Activated CD8-positive, alpha-beta T cell treated with anti-CD3 and anti-CD28 coated beads for 36 hours (primary cell): Measurements from ENCODE around the gene ABHD12. TPM values are rescaled to one million over a fixed set of nuclear protein-coding genes. Genes with fewer than 3 reads are reported as not detected.

Source experiments
- ATAC-seq: fragments of 200-7000 bp; cut with Tn5 transposase; one replicate; pipeline ENCODE4 v1.10.0; 2021; ENCODE audit warnings: mild to moderate bottlenecking, moderate library complexity
- CTCF ChIA-PET: fragments of 350-600 bp; sonication (Branson Sonifier 250); formaldehyde crosslinking; loops from one replicate; lab custom pipeline; 2021; ENCODE audit warnings: antibody characterized with exemption; lab: Charles Lee
- POLR2A ChIA-PET: fragments of 350-600 bp; sonication (Branson Sonifier 250); formaldehyde crosslinking; loops from one replicate; lab custom pipeline; 2021; ENCODE audit warnings: antibody characterized with exemption; lab: Charles Lee
- DNase-seq: peaks from one replicate; pipeline ENCODE4 v3.0.0-alpha.2; 2020
- H3K27ac Mint-ChIP-seq: one replicate; pipeline ENCODE4 v1.8.0; 2021; ENCODE audit warnings: mild to moderate bottlenecking, mixed read lengths
- H3K27me3 Mint-ChIP-seq: one replicate; pipeline ENCODE4 v1.8.0; 2021; ENCODE audit warnings: mixed read lengths
- H3K36me3 Mint-ChIP-seq: one replicate; pipeline ENCODE4 v1.8.0; 2021; ENCODE audit warnings: low read depth, mixed read lengths
- H3K4me1 Mint-ChIP-seq: one replicate; pipeline ENCODE4 v1.8.0; 2021; ENCODE audit warnings: low read depth, mixed read lengths
- H3K4me3 Mint-ChIP-seq: one replicate; pipeline ENCODE4 v1.8.0; 2021; ENCODE audit warnings: mild to moderate bottlenecking, moderate library complexity, mixed read lengths
- H3K9me3 Mint-ChIP-seq: one replicate; pipeline ENCODE4 v1.8.0; 2021; ENCODE audit warnings: mixed read lengths
- intact Hi-C: fragments of 100-400 bp; cut with micrococcal nuclease; formaldehyde crosslinking; loops from one replicate; pipeline ENCODE4 v1.10.0; 2022
- total RNA-seq, 2 experiments: library from RNA; stranded (reverse); gene quantifications; one replicate each; pipeline ENCODE4 v1.2.3, GENCODE V29; 2021
- TF ChIP-seq, protein P1 (sequence below): fragments of 200-600 bp; IDR thresholded peaks from one replicate; pipeline ENCODE4 v1.8.0; 2022; ENCODE audit warnings: antibody characterized with exemption, mild to moderate bottlenecking

Gene ABHD12
- total RNA-seq, 2 experiments from 2014 or later: 16.0 to 17.0 TPM

DNA sequence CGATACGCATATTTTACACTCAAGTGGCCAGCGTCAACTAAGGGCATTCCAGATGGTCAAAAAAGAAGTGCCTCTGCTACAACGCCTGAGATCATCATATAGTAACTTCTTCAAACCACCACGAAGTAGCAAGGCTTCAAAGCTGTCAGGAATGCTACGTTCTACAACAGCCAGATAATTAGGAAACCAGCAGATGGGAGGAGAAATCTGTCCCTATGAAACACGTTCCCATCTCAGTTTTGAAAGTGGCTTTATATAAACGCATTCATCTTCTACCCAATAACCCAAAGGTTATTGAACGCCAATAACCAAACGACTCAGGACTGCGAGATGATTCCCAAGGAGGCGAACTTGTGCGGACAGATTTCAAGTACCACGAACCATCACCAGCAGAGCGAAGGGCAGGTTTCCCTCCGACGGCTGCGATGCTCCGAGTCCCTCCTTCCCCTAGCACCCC is 1.2 kb downstream of the ABHD12 start:
- Mint-ChIP-seq H3K9me3 (no peaks in the 10 kb centered on the region), H3K27ac (no peak overlapping the region), H3K4me1 (peaks cover 15% of the 10 kb centered on the region), H3K4me3 (peak overlapping the region; percentile 87), H3K27me3 (no peaks in the 10 kb centered on the region), H3K36me3 (peaks cover 8% of the 10 kb centered on the region)
- ATAC-seq (no peak), DNase-seq (no peak)
- ChIA-PET CTCF (no interaction called here), POLR2A (interaction anchor here (1.1 kb wide), 1 partner anchor 18 kb away, joined by 5 read pairs; the partner anchor contains the start of gene GINS1)
- TF ChIP-seq, protein P1, sequence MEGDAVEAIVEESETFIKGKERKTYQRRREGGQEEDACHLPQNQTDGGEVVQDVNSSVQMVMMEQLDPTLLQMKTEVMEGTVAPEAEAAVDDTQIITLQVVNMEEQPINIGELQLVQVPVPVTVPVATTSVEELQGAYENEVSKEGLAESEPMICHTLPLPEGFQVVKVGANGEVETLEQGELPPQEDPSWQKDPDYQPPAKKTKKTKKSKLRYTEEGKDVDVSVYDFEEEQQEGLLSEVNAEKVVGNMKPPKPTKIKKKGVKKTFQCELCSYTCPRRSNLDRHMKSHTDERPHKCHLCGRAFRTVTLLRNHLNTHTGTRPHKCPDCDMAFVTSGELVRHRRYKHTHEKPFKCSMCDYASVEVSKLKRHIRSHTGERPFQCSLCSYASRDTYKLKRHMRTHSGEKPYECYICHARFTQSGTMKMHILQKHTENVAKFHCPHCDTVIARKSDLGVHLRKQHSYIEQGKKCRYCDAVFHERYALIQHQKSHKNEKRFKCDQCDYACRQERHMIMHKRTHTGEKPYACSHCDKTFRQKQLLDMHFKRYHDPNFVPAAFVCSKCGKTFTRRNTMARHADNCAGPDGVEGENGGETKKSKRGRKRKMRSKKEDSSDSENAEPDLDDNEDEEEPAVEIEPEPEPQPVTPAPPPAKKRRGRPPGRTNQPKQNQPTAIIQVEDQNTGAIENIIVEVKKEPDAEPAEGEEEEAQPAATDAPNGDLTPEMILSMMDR: no peak
- intact Hi-C loops: no loop called here

DNA sequence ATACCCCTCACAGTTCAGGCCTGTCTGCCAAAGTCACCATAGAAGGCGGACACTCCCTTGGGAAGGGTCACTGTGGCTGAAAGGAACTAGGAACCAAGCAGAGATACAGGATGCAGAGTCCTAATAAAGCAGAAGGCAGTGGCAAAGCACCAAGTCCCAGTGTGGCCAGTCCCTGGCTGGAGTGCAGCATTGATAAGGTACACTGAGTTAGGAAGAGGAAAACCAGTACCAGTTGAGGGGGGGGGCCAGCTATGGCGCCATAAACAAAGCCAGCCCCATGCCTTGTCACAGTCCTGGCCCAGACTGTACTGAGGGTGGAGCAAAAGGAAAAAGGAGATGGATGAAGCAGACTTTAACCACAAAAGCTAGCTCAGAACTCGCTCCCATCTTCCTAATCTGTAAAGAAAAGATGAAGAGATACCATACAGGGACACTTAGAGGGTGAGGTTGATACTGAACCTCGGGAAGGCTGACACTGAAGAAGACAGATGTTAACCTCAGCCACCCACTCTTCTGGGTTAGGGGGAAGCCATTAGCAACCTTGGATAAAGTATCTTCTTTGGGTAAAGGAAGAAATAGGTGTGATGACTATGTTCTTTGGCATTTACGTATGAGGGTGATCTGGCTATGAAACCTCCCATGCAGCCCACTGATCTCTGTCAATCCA is 7.8 kb downstream of the ABHD12 start:
- ATAC-seq (no peak), DNase-seq (no peak)
- intact Hi-C loops: no loop called here
- ChIA-PET CTCF (interaction anchor here (1.7 kb wide), 1 partner anchor 17 kb away, joined by 3 read pairs; no protein-coding TSS in a partner anchor), POLR2A (no interaction called here)
- Mint-ChIP-seq H3K27me3 (no peaks in the 10 kb centered on the region), H3K27ac (no peak overlapping the region), H3K4me3 (no peak overlapping the region), H3K4me1 (peaks cover 12% of the 10 kb centered on the region), H3K36me3 (peaks cover 4% of the 10 kb centered on the region), H3K9me3 (no peaks in the 10 kb centered on the region)
- TF ChIP-seq, protein P1: no peak

DNA sequence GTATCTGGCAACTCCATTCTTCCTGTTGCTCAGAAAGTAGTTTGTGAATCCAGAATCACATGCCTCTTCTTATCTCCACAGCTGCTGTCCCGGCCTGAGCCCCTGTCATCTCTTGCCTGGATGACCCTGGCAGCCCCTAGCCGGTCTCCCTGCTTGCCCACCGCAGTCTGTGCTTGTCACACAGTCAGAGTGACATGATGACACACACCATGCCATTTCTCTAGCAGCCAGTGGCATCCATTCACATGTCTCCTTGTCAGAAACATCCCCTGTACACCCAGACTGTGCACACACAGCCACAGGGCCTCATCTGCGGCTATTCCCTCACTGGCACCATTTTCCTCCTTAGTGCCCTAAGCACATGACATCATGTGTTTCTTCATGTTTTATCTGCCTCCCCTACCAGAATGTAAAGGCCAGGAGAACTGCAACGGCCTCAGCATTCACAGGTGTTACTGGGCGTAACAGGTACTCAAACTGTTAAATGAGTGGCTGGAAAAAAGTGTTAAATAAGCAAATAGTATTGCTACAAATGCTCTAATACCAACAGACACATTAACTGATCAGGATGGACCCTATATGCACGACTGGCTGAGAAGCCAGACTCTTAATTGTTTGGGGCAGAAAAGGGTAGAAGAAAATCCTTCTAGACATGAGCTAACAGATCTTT is 9.6 kb downstream of the ABHD12 start:
- intact Hi-C loops: no loop called here
- DNase-seq (no peak), ATAC-seq (no peak)
- peaks cover 7% of the 10 kb centered on the region for H3K4me1 Mint-ChIP-seq
- no peak overlapping the region for H3K27ac Mint-ChIP-seq
- ChIA-PET POLR2A (no interaction called here), CTCF (interaction anchor here (1.7 kb wide), 1 partner anchor 18 kb away, joined by 3 read pairs; no protein-coding TSS in a partner anchor)
- no peak overlapping the region for H3K4me3 Mint-ChIP-seq
- no peaks in the 10 kb centered on the region for H3K27me3 Mint-ChIP-seq
- no peaks in the 10 kb centered on the region for H3K9me3 Mint-ChIP-seq
- TF ChIP-seq, protein P1: no peak
- H3K36me3 Mint-ChIP-seq: peaks cover 4% of the 10 kb centered on the region

DNA sequence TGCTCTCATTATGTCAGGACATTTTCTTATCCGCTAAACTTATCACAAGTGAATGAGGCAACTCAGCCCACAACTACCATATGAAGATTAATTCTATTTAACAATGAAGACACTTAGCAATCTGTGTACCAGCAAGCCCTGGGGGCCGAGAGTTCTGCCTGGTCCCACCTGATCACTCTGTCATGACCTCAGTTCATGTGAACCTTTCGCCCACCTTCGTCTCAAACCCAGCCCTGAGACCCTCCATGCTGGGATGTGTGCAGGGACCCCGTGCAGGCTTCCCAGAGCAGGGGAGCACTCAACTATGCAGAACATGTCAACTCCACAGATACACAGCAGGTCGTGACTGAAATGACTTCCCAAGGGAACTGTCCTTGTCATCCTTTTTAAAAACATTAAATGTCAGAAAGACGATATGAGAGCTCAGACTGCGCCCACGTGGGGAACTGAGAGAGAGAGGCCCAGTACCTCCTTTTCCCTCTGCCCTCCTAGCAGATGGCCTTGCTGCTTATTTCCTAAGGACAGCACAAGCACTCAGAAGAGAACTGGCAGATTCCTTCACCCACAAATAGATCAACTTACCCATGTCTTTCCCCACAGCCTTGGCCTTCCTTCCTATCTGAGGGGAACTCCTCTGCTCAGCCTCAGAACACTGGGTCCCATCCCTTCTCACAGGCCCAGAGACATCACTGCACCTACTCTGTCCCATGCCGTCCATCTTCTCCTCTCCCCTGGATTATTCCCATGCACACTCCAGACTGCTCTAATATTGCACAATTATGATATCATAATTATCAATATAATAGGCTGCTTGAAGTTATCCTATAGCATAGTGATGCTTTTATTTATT is 11.5 kb downstream of the ABHD12 start:
- TF ChIP-seq, protein P1: no peak
- Mint-ChIP-seq H3K36me3 (peaks cover 6% of the 10 kb centered on the region), H3K27ac (no peak overlapping the region), H3K27me3 (no peaks in the 10 kb centered on the region), H3K9me3 (no peaks in the 10 kb centered on the region), H3K4me3 (no peak overlapping the region), H3K4me1 (peaks cover 7% of the 10 kb centered on the region)
- ChIA-PET POLR2A (no interaction called here), CTCF (no interaction called here)
- no peak for ATAC-seq
- no peak for DNase-seq
- intact Hi-C loops: no loop called here
